H1 (cell line): ENCODE data around the gene RUFY3.

Source experiments
- CREB1 ChIP-seq: IDR thresholded peaks from 2 replicates; pipeline ENCODE4 v1.6.1; 2012; ENCODE audit warnings: inconsistent platforms
- POLR2A ChIP-seq, 2 experiments: IDR thresholded peaks; 1 replicate in 1 of 2; 2 replicates in 1 of 2; pipeline ENCODE4 v1.6.1; 2011; ENCODE audit warnings: low read depth in 2 of 2, low read length in 2 of 2, mild to moderate bottlenecking in 2 of 2; ENCODE audit errors: control extremely low read depth in 1 of 2
- TF ChIP-seq, protein P1 (sequence below), 3 experiments: IDR thresholded peaks; 1 replicate in 2 of 3; 2 replicates in 1 of 3; pipeline versions ENCODE4 v1.5.1 to v1.6.1; 2011; ENCODE audit warnings: low read length in 3 of 3, mild to moderate bottlenecking in 3 of 3, inconsistent platforms in 2 of 3, low read depth in 1 of 3, moderate library complexity in 1 of 3; ENCODE audit not compliant: insufficient read depth in 1 of 3; ENCODE audit errors: control extremely low read depth in 1 of 3
- TF ChIP-seq, protein P2 (sequence below): IDR thresholded peaks from 2 replicates; pipeline ENCODE4 v1.6.1; 2012; ENCODE audit warnings: low read length, inconsistent platforms

DNA sequence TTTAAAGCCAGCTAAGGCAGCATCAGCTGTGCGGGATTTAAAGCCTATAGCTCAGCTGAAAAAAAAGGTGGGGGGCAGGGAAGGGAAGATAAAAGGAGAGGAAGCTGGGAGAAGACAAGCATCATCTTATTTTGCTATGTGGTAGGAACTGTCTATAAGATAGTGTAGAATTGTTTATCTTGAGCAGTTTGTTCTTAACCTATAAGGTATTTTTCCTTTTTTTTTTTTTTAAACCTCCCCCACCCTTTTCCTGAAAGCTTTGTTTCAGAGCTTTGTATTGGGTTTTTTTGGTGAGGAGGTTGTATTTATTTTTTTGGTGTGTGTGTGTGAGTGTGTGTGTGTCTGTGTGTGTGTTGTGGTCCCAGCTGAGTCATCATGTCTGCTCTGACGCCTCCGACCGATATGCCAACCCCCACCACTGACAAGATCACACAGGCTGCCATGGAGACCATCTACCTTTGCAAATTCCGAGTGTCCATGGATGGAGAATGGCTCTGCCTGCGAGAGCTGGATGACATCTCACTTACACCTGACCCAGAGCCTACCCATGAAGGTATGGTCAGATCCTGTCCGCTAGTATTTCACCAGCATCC lies 531 bp downstream of the RUFY3 start:
- TF ChIP-seq, protein P1, sequence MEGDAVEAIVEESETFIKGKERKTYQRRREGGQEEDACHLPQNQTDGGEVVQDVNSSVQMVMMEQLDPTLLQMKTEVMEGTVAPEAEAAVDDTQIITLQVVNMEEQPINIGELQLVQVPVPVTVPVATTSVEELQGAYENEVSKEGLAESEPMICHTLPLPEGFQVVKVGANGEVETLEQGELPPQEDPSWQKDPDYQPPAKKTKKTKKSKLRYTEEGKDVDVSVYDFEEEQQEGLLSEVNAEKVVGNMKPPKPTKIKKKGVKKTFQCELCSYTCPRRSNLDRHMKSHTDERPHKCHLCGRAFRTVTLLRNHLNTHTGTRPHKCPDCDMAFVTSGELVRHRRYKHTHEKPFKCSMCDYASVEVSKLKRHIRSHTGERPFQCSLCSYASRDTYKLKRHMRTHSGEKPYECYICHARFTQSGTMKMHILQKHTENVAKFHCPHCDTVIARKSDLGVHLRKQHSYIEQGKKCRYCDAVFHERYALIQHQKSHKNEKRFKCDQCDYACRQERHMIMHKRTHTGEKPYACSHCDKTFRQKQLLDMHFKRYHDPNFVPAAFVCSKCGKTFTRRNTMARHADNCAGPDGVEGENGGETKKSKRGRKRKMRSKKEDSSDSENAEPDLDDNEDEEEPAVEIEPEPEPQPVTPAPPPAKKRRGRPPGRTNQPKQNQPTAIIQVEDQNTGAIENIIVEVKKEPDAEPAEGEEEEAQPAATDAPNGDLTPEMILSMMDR (IDR thresholded peaks at IDR 0.05; ENCODE audit: control extremely low read depth in 1 of 3, insufficient read depth in 1 of 3, low read depth in 1 of 3, low read length in 3 of 3) = no peak
- TF ChIP-seq, protein P2, sequence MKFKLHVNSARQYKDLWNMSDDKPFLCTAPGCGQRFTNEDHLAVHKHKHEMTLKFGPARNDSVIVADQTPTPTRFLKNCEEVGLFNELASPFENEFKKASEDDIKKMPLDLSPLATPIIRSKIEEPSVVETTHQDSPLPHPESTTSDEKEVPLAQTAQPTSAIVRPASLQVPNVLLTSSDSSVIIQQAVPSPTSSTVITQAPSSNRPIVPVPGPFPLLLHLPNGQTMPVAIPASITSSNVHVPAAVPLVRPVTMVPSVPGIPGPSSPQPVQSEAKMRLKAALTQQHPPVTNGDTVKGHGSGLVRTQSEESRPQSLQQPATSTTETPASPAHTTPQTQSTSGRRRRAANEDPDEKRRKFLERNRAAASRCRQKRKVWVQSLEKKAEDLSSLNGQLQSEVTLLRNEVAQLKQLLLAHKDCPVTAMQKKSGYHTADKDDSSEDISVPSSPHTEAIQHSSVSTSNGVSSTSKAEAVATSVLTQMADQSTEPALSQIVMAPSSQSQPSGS = no peak
- TF ChIP-seq CREB1 (no peak), POLR2A (IDR thresholded peaks at IDR 0.05; ENCODE audit: control extremely low read depth in 1 of 2, low read depth in 2 of 2, low read length in 2 of 2) (no peak)
